HepG2 (cell line): ENCODE data around the gene CPT1A. TPM values are rescaled to one million over a fixed set of nuclear protein-coding genes. Genes with fewer than 3 reads are reported as not detected.

Experiments
- ARID5B ChIP-seq: IDR thresholded peaks from 2 replicates; pipeline ENCODE4 v1.4.0; 2020; ENCODE audit warnings: mild to moderate bottlenecking, missing genetic modification reagents
- EHMT2 ChIP-seq: fragments of 200-600 bp; sonication (generic); IDR thresholded peaks from 2 replicates; pipeline ENCODE4 v1.7.0; 2017; ENCODE audit warnings: antibody characterized with exemption, low read depth, low read length, borderline replicate concordance
- FOXK1 ChIP-seq: sonication (generic); formaldehyde crosslinking; IDR thresholded peaks from 2 replicates; pipeline ENCODE4 v1.4.0; 2020; ENCODE audit warnings: low read depth, missing genetic modification reagents, borderline replicate concordance
- IKZF1 ChIP-seq: fragments of 450-650 bp; IDR thresholded peaks from 2 replicates; pipeline ENCODE4 v1.7.1; 2016
- PRDM10 ChIP-seq: sonication (generic); formaldehyde crosslinking; IDR thresholded peaks from 2 replicates; pipeline ENCODE4 v1.4.0; 2020; ENCODE audit warnings: low read depth, missing genetic modification reagents
- RNF2 ChIP-seq: fragments of 450-650 bp; conservative IDR thresholded peaks from 2 replicates; pipeline ENCODE4 v1.6.1; 2016; ENCODE audit warnings: low read depth
- SCMH1 ChIP-seq: sonication (generic); formaldehyde crosslinking; IDR thresholded peaks from 2 replicates; pipeline ENCODE4 v1.9.0; 2021; ENCODE audit warnings: missing genetic modification reagents, mild to moderate bottlenecking, borderline replicate concordance
- TEAD3 ChIP-seq: optimal IDR thresholded peaks from 2 replicates; pipeline ENCODE3; 2016; ENCODE audit warnings: borderline replicate concordance
- ZNF747 ChIP-seq: sonication (generic); formaldehyde crosslinking; IDR thresholded peaks from 2 replicates; pipeline ENCODE4 v1.8.1; 2023; ENCODE audit warnings: missing genetic modification reagents, mild to moderate bottlenecking, borderline replicate concordance
- polyA plus RNA-seq, 8 experiments: library from polyadenylated mRNA; depleted of rRNA in 3 of 8; stranded (reverse) in 7 of 8; unstranded in 1 of 8; fragments of >200 nt; fragmentation: Illumina TruSeq in 4 of 8; extraction: Trizol in 4 of 8; gene quantifications; 2 replicates each; pipeline versions ENCODE4 v1.2.1 to v1.2.3, GENCODE V29; 2011 to 2016; ENCODE audit warnings: low read depth in 4 of 8, missing spikeins in 1 of 8, mixed read lengths in 1 of 8; ENCODE audit not compliant: insufficient read depth in 1 of 8
- total RNA-seq, 5 experiments: library from RNA; depleted of rRNA; stranded (reverse); fragments of >200 nt; fragmentation: Illumina TruSeq; extraction: Trizol; gene quantifications; 2 replicates each; pipeline ENCODE4 v1.2.3, GENCODE V29; 2016; ENCODE audit warnings: low read depth in 1 of 5
- TF ChIP-seq, protein P1 (sequence below): sonication (generic); formaldehyde crosslinking; IDR thresholded peaks from 2 replicates; pipeline ENCODE4 v1.5.0; 2020; ENCODE audit warnings: mild to moderate bottlenecking, missing genetic modification reagents, moderate library complexity
- TF ChIP-seq, protein P2 (sequence below): sonication (generic); formaldehyde crosslinking; IDR thresholded peaks from 2 replicates; pipeline ENCODE4 v1.9.0; 2022; ENCODE audit warnings: missing genetic modification reagents, mild to moderate bottlenecking, borderline replicate concordance
- TF ChIP-seq, protein P3 (sequence below): sonication (generic); formaldehyde crosslinking; IDR thresholded peaks from 2 replicates; pipeline ENCODE4 v1.4.0; 2020; ENCODE audit warnings: missing genetic modification reagents

CPT1A gene
- total and polyA plus RNA-seq, 2 of the 13 experiments (the other 11 are each of a cell fraction or from before 2014, with no cell fraction given) = 7.0 to 7.1 TPM

GRCh38 chr11:68840661-68841653 is 759 bp downstream of the CPT1A start (continued):
- TF ChIP-seq, protein P1, sequence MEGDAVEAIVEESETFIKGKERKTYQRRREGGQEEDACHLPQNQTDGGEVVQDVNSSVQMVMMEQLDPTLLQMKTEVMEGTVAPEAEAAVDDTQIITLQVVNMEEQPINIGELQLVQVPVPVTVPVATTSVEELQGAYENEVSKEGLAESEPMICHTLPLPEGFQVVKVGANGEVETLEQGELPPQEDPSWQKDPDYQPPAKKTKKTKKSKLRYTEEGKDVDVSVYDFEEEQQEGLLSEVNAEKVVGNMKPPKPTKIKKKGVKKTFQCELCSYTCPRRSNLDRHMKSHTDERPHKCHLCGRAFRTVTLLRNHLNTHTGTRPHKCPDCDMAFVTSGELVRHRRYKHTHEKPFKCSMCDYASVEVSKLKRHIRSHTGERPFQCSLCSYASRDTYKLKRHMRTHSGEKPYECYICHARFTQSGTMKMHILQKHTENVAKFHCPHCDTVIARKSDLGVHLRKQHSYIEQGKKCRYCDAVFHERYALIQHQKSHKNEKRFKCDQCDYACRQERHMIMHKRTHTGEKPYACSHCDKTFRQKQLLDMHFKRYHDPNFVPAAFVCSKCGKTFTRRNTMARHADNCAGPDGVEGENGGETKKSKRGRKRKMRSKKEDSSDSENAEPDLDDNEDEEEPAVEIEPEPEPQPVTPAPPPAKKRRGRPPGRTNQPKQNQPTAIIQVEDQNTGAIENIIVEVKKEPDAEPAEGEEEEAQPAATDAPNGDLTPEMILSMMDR (CRISPR knock-in tag) = 0 out of 2 replicates have a peak, but pooled peaks have one; percentile 4
- TF ChIP-seq, protein P2, sequence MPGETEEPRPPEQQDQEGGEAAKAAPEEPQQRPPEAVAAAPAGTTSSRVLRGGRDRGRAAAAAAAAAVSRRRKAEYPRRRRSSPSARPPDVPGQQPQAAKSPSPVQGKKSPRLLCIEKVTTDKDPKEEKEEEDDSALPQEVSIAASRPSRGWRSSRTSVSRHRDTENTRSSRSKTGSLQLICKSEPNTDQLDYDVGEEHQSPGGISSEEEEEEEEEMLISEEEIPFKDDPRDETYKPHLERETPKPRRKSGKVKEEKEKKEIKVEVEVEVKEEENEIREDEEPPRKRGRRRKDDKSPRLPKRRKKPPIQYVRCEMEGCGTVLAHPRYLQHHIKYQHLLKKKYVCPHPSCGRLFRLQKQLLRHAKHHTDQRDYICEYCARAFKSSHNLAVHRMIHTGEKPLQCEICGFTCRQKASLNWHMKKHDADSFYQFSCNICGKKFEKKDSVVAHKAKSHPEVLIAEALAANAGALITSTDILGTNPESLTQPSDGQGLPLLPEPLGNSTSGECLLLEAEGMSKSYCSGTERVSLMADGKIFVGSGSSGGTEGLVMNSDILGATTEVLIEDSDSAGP = peak; percentile 44
- TF ChIP-seq ZNF747 (CRISPR knock-in tag) (no peak), IKZF1 (no peak), ARID5B (CRISPR knock-in tag) (peak; percentile 63), EHMT2 (no peak), PRDM10 (CRISPR knock-in tag) (no peak), TEAD3 (no peak), FOXK1 (CRISPR knock-in tag) (0 out of 2 replicates have a peak, but pooled peaks have one; percentile 26), SCMH1 (CRISPR knock-in tag) (no peak), RNF2 (no peak)
- TF ChIP-seq, protein P3, sequence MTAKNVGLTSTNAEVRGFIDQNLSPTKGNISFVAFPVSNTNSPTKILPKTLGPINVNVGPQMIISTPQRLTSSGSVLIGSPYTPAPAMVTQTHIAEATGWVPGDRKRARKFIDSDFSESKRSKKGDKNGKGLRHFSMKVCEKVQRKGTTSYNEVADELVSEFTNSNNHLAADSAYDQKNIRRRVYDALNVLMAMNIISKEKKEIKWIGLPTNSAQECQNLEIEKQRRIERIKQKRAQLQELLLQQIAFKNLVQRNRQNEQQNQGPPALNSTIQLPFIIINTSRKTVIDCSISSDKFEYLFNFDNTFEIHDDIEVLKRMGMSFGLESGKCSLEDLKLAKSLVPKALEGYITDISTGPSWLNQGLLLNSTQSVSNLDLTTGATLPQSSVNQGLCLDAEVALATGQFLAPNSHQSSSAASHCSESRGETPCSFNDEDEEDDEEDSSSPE (CRISPR knock-in tag) = 0 out of 2 replicates have a peak, but pooled peaks have one; percentile 28
